GM19240 (cell line): ENCODE data around the gene CCDC148.
A peak's percentile ranks its signal among the peaks of the same experiment; 100 is the strongest.

Source experiments
- DNase-seq: peaks from one replicate; pipeline ENCODE4 v3.0.0; 2011; ENCODE audit warnings: low spot score; ENCODE audit not compliant: insufficient read length

CCDC148 gene

DNA sequence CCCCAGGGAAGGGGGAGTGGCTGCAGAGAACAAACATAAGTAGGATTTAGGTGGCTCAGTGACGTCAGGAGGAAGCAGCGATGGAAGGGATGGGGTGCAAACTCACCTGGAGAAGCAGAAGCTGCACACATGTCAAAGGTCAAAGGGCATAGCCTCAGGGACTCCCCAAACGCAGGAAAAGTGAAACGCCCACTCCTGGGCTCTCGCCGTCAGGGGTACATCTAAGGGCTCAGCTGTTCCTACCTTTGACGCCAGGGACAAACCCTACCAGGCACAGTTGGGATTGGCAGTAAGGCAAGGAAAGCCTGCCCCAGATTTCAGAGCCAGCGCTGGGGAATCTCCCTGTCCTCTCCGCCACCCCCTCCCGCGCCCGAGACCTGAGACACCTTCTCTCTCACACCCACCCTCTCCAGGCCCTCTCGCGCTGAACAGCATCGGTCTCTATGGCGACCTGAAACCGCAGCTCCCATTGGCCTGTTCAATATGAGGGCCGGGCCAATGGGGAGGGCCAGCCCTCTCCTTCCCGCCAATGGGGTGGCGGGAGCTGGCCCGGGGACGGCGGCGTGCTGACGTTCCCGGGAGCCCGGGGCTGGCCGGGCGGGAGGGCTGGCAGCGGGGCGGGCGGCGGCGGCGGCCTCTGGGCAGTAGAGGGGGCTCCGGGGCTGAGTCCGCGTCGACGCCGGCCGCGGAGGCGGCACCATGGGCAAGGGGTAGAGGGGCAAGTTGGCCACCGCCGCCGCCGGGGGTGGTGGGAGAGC, at the start of gene CCDC148, which contains the start of gene PKP4:
CCDC148 (minus strand) TSS at position 445 of the 758 bp plus-strand sequence; CDS start at position 131, 314 bp downstream.
PKP4 (plus strand) TSS at position 644 of the 758 bp plus-strand sequence. CDS start 76,233 bp downstream, outside the sequence.
- peak; percentile 74 for DNase-seq

- DNase-seq: no peak
These were observed 48.9 kb upstream of the CCDC148 start for GRCh38 chr2:158505448-158505934.

GRCh38 chr2:158504088-158504487, 47.5 kb upstream of the CCDC148 start:
- no peak for DNase-seq

DNA sequence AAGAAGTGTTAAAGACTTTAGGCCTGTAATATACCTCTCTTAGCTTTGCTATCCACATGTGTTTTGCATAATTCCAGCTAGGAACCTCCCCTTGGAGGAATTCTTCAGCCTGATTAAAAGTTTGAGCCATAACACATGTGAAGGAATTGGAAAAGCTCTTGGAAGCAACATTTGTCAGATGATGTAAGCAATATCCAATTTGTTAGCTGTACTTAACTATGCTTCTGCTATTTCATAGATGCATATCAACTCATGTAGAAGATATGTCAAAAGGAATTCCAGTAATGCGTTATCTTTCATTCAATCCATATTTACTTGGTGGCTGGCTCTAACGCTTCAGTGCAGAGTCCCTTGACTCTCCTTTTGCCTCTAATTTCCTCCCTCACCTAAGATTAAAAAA, 46.4 kb upstream of the CCDC148 start:
- no peak for DNase-seq

DNA sequence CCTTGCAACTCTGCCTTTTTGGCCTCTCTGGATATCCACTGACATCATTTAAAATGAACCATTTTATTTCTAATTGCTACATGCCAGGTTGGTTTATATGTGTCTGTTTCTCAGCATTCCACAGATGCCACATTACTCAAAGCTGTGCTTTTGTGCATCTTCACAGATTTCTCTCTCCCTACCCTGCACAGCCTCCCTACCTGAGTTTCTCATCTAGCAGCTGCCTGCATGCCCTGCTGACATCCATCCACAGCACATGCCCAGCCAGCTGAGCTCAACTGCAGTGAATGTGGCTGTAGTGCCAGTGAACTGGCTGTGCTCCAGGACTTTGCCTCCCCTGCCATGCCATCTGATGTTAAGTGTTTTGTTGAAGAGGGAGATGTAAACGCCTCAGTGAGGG, 44.7 kb upstream of the CCDC148 start:
- DNase-seq: no peak

DNA sequence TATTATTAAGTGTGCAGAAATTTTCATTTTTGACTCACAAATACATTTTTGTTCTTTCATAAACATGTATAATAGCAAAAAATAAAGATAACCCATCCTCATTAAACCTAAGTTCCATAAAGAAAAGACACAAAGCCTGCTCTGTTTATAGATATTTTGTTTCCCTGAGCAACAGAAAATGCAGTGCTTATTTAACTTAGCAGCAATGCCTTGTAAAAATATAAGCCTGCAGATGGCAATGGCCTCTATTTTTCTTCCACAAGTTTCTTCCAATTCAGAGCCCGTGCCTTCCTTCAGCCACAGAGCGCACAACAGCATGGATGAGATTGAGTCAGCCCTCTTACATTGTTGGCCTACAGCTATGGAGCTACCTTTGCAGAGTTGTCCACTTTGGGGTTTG, 43.8 kb upstream of the CCDC148 start:
- DNase-seq: no peak

GRCh38 chr2:158499383-158499782, 42.8 kb upstream of the CCDC148 start:
- no peak for DNase-seq

GRCh38 chr2:158498749-158499136, 42.2 kb upstream of the CCDC148 start:
- no peak for DNase-seq

- no peak for DNase-seq
These were observed 41.6 kb upstream of the CCDC148 start for GRCh38 chr2:158498043-158498748.

- no peak for DNase-seq
These were observed 40.9 kb upstream of the CCDC148 start for GRCh38 chr2:158497486-158497885.

- no peak for DNase-seq
These were observed 40.4 kb upstream of the CCDC148 start for GRCh38 chr2:158496986-158497385.

DNA sequence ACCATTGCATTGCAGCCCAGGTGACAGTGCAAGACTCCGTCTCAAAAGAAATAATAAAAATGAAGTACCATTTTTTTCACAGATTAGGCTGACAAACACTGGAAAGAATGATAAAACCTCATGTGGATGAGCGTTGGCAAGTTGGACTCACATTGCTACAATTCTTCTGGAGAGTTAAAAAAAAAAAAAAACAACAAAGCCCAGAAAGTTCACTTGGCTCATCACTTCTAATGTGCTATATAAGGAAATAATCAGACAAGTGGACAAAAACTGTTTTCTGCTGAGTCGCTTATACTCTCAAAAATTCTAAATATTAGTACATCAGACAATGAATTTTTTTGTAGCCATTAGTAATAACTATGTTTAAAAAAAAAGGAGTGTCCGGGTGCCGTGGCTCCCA, 38.6 kb upstream of the CCDC148 start:
- DNase-seq: no peak

- DNase-seq: no peak
These were observed 36.9 kb upstream of the CCDC148 start for GRCh38 chr2:158493458-158493857.

DNA sequence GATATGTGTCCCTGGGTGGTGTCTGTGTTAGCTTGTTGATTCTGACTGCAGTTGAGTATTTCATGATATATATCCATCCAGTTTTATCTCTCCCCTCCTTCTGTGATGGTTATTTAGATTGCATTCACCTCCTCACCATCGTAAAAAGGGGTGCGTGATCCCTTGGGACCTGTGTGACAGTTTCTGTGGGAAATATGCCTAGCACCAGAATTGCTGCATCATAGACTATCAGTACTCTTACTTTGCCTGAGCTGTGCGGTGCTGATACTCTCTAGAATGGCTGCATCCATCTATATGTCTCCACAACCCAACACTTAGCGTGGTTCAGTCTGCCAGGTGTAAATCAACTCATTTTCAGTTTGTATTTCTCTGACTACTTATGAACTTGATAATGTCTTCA, 34.5 kb upstream of the CCDC148 start:
- no peak for DNase-seq

DNA sequence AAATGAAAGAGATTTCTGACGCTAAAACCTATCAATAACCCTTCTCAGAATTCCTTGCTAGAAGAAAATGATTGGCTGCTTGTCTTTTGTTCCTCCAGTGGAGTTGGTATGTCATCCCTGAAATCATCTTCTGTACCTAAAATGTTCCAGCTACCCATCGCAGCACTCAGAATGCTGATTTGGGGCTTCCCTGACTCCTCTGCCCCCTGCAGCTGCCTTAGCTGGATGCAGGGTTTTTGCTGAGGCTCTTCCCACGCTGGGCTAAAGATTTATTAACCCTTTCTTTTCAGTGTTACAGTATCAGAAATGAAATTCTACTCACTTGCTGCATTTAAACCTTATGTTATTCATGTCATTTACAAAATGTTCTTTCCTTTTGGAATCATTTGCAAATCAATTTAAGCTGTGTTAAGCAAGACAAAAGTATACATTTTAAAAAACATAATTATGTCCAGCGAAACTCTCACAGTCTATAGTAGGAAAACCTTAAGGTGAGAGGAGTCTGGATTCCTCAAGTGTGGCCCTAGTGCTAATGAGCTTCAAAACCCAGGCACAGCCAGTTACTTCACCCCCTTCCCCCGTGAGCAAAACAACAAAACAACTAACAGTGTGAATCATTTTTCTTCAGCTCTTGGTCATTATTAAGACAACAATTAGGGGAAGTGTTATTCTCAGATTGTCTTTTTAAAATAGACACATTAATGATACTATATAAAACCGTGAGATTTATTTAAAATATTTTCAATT, 33.0 kb upstream of the CCDC148 start:
- no peak for DNase-seq

GRCh38 chr2:158488442-158489216, 32.1 kb upstream of the CCDC148 start:
- DNase-seq: no peak

- DNase-seq: no peak
These were observed 30.9 kb upstream of the CCDC148 start for GRCh38 chr2:158487419-158487818.

DNA sequence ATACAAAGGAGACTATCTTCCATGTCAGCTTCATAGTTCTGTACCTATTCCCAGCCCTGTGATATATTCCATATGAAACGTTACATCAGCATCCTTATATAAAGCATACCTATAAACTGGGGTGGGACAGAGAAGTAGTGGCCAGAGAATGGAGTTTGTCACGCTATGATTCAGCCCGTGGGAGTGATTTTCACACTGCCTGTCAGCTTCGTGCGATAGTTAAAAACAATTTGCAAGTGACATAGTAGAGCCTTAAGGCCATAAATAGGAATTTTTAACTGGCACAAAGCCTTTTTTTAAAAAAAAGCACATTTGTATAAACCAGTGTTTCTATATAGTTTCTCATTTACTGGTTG, 30.4 kb upstream of the CCDC148 start:
- no peak for DNase-seq

GRCh38 chr2:158486150-158486969, 29.8 kb upstream of the CCDC148 start:
- no peak for DNase-seq

GRCh38 chr2:158484892-158485556, 28.5 kb upstream of the CCDC148 start:
- no peak for DNase-seq
